Measurements from ENCODE around the gene ZSWIM1.

ZSWIM1 gene

GRCh38 chr20:45845452-45845851 lies 35.6 kb upstream of the ZSWIM1 start:
- Mint-ChIP-seq H3K4me3 (no peak overlapping the region), H3K4me1 (ENCODE audit: low read depth) (peaks cover 28% of the 10 kb centered on the region), H3K36me3 (ENCODE audit: low read depth) (peaks cover 93% of the 10 kb centered on the region), H3K9me3 (no peaks in the 10 kb centered on the region), H3K27me3 (no peaks in the 10 kb centered on the region), H3K27ac (no peak overlapping the region)
- intact Hi-C loops (cut with micrococcal nuclease) = no loop called here

- no peak overlapping the region for H3K4me3 Mint-ChIP-seq
- H3K36me3 Mint-ChIP-seq (ENCODE audit: low read depth) = peaks cover 99% of the 10 kb centered on the region
Measured at GRCh38 chr20:45848421-45848820, 32.6 kb upstream of the ZSWIM1 start.

GRCh38 chr20:45848969-45849582 lies 32.0 kb upstream of the ZSWIM1 start:
- intact Hi-C loops (cut with micrococcal nuclease) = no loop called here
- Mint-ChIP-seq H3K9me3 (no peaks in the 10 kb centered on the region), H3K27ac (no peak overlapping the region), H3K4me1 (ENCODE audit: low read depth) (no peaks in the 10 kb centered on the region), H3K36me3 (ENCODE audit: low read depth) (peaks cover 99% of the 10 kb centered on the region), H3K4me3 (no peak overlapping the region), H3K27me3 (no peaks in the 10 kb centered on the region)

More at GRCh38 chr20:45848421-45848820, 32.6 kb upstream of the ZSWIM1 start:
- H3K4me1 Mint-ChIP-seq (ENCODE audit: low read depth) = peaks cover 2% of the 10 kb centered on the region
- no peak overlapping the region for H3K27ac Mint-ChIP-seq
- intact Hi-C loops (cut with micrococcal nuclease) = no loop called here
- no peaks in the 10 kb centered on the region for H3K27me3 Mint-ChIP-seq
- H3K9me3 Mint-ChIP-seq = no peaks in the 10 kb centered on the region

GRCh38 chr20:45850238-45850637 lies 30.8 kb upstream of the ZSWIM1 start:
- no peaks in the 10 kb centered on the region for H3K9me3 Mint-ChIP-seq
- H3K27ac Mint-ChIP-seq = no peak overlapping the region
- no peak overlapping the region for H3K4me3 Mint-ChIP-seq
- no peaks in the 10 kb centered on the region for H3K27me3 Mint-ChIP-seq
- intact Hi-C loops (cut with micrococcal nuclease) = no loop called here
- H3K4me1 Mint-ChIP-seq (ENCODE audit: low read depth) = peaks cover 10% of the 10 kb centered on the region
- H3K36me3 Mint-ChIP-seq (ENCODE audit: low read depth) = peaks cover 99% of the 10 kb centered on the region

GRCh38 chr20:45850926-45851325 lies 30.1 kb upstream of the ZSWIM1 start:
- Mint-ChIP-seq H3K27ac (no peak overlapping the region), H3K27me3 (no peaks in the 10 kb centered on the region), H3K4me3 (no peak overlapping the region), H3K4me1 (ENCODE audit: low read depth) (peaks cover 14% of the 10 kb centered on the region), H3K36me3 (ENCODE audit: low read depth) (peaks cover 94% of the 10 kb centered on the region), H3K9me3 (no peaks in the 10 kb centered on the region)
- intact Hi-C loops (cut with micrococcal nuclease) = no loop called here

GRCh38 chr20:45851501-45851900 lies 29.5 kb upstream of the ZSWIM1 start:
- Mint-ChIP-seq H3K27ac (no peak overlapping the region), H3K9me3 (no peaks in the 10 kb centered on the region), H3K4me1 (ENCODE audit: low read depth) (peaks cover 20% of the 10 kb centered on the region), H3K27me3 (no peaks in the 10 kb centered on the region), H3K36me3 (ENCODE audit: low read depth) (peaks cover 89% of the 10 kb centered on the region), H3K4me3 (no peak overlapping the region)
- intact Hi-C loops (cut with micrococcal nuclease) = no loop called here

GRCh38 chr20:45852326-45852725 lies 28.7 kb upstream of the ZSWIM1 start:
- intact Hi-C loops (cut with micrococcal nuclease) = no loop called here
- peaks cover 89% of the 10 kb centered on the region for H3K36me3 Mint-ChIP-seq (ENCODE audit: low read depth)
- H3K27ac Mint-ChIP-seq = no peak overlapping the region
- H3K9me3 Mint-ChIP-seq = no peaks in the 10 kb centered on the region
- no peaks in the 10 kb centered on the region for H3K27me3 Mint-ChIP-seq
- no peak overlapping the region for H3K4me3 Mint-ChIP-seq
- H3K4me1 Mint-ChIP-seq (ENCODE audit: low read depth) = peaks cover 23% of the 10 kb centered on the region

- H3K27me3 Mint-ChIP-seq = no peaks in the 10 kb centered on the region
- peaks cover 82% of the 10 kb centered on the region for H3K36me3 Mint-ChIP-seq (ENCODE audit: low read depth)
- no peak overlapping the region for H3K27ac Mint-ChIP-seq
- no peaks in the 10 kb centered on the region for H3K9me3 Mint-ChIP-seq
- intact Hi-C loops (cut with micrococcal nuclease) = no loop called here
- H3K4me3 Mint-ChIP-seq = no peak overlapping the region
- H3K4me1 Mint-ChIP-seq (ENCODE audit: low read depth) = peaks cover 33% of the 10 kb centered on the region
Measured at GRCh38 chr20:45853484-45853883, 27.5 kb upstream of the ZSWIM1 start.

GRCh38 chr20:45857114-45857881 lies 23.7 kb upstream of the ZSWIM1 start, which contains the start of the genes ACOT8 and ZSWIM3:
Gene ACOT8, minus strand, starts transcription at chr20:45857392. Its CDS starts 77 bp downstream, at chr20:45857315.
Gene ZSWIM3, plus strand, starts transcription at chr20:45857614. Its CDS starts 212 bp downstream, at chr20:45857826.
- Mint-ChIP-seq H3K9me3 (no peaks in the 10 kb centered on the region), H3K4me1 (ENCODE audit: low read depth) (peaks cover 59% of the 10 kb centered on the region), H3K4me3 (peak within 1 kb of the TSS; percentile 91), H3K27ac (peak within 1 kb of the TSS; percentile 96), H3K27me3 (no peaks in the 10 kb centered on the region), H3K36me3 (ENCODE audit: low read depth) (peaks cover 44% of the 10 kb centered on the region)
- intact Hi-C loops (cut with micrococcal nuclease) = loop anchor here (1.0 to 2.0 kb wide), 2 partner anchors 44 to 78 kb away; partner anchors contain the start of gene UBE2C

GRCh38 chr20:45857882-45858216 lies 23.2 kb upstream of the ZSWIM1 start:
- intact Hi-C loops (cut with micrococcal nuclease) = loop anchor here (1.0 to 2.0 kb wide), 2 partner anchors 45 to 77 kb away; partner anchors contain the start of gene UBE2C
- Mint-ChIP-seq H3K27me3 (no peaks in the 10 kb centered on the region), H3K27ac (peak overlapping the region; percentile 96), H3K4me3 (peak overlapping the region; percentile 91), H3K9me3 (no peaks in the 10 kb centered on the region), H3K36me3 (ENCODE audit: low read depth) (peaks cover 39% of the 10 kb centered on the region), H3K4me1 (ENCODE audit: low read depth) (peaks cover 59% of the 10 kb centered on the region)

- Mint-ChIP-seq H3K4me1 (ENCODE audit: low read depth) (peaks cover 52% of the 10 kb centered on the region), H3K4me3 (no peak overlapping the region), H3K9me3 (no peaks in the 10 kb centered on the region), H3K27ac (no peak overlapping the region), H3K27me3 (no peaks in the 10 kb centered on the region), H3K36me3 (ENCODE audit: low read depth) (peaks cover 19% of the 10 kb centered on the region)
- intact Hi-C loops (cut with micrococcal nuclease) = no loop called here
Measured at GRCh38 chr20:45859916-45860315, 21.1 kb upstream of the ZSWIM1 start.

GRCh38 chr20:45860560-45861220 lies 20.3 kb upstream of the ZSWIM1 start:
- Mint-ChIP-seq H3K4me3 (no peak overlapping the region), H3K27ac (no peak overlapping the region), H3K4me1 (ENCODE audit: low read depth) (peaks cover 51% of the 10 kb centered on the region), H3K36me3 (ENCODE audit: low read depth) (peaks cover 14% of the 10 kb centered on the region), H3K27me3 (no peaks in the 10 kb centered on the region), H3K9me3 (no peaks in the 10 kb centered on the region)
- intact Hi-C loops (cut with micrococcal nuclease) = no loop called here

GRCh38 chr20:45861221-45862075 lies 19.6 kb upstream of the ZSWIM1 start:
- Mint-ChIP-seq H3K4me3 (no peak overlapping the region), H3K4me1 (ENCODE audit: low read depth) (peaks cover 45% of the 10 kb centered on the region)

More at GRCh38 chr20:45861221-45862075, 19.6 kb upstream of the ZSWIM1 start:
- H3K9me3 Mint-ChIP-seq = no peaks in the 10 kb centered on the region
- H3K27ac Mint-ChIP-seq = no peak overlapping the region
- peaks cover 15% of the 10 kb centered on the region for H3K36me3 Mint-ChIP-seq (ENCODE audit: low read depth)
- H3K27me3 Mint-ChIP-seq = no peaks in the 10 kb centered on the region
- intact Hi-C loops (cut with micrococcal nuclease) = no loop called here

All from dendritic cell treated with granulocyte-macrophage colony-stimulating factor and Interleukin-4, amounts not matched to agents 40 ng/mL and 50 ng/mL, for 4 days (primary cell).